B cell (primary cell): Measurements from ENCODE around the gene RACK1. TPM values are rescaled to one million over a fixed set of nuclear protein-coding genes. Genes with fewer than 3 reads are reported as not detected.
A peak's percentile ranks its signal among the peaks of the same experiment; 100 is the strongest.

Experiments used
- ATAC-seq: fragments of 200-7000 bp; cut with Tn5 transposase; one replicate; pipeline ENCODE4 v1.10.0; 2021; ENCODE audit warnings: low read depth, mild to moderate bottlenecking, moderate number of reproducible peaks, moderate library complexity
- CTCF ChIA-PET: fragments of 350-600 bp; sonication (Branson Sonifier 250); formaldehyde crosslinking; loops from one replicate; lab custom pipeline; 2021; ENCODE audit warnings: antibody characterized with exemption, inconsistent platforms; lab: Charles Lee
- POLR2A ChIA-PET: fragments of 350-600 bp; sonication (Branson Sonifier 250); formaldehyde crosslinking; loops from one replicate; lab custom pipeline; 2021; ENCODE audit warnings: antibody characterized with exemption; lab: Charles Lee
- DNase-seq: peaks from one replicate; pipeline ENCODE4 v3.0.0; 2013
- H2AFZ ChIP-seq: 2 replicates; pipeline ENCODE4 v1.6.1; 2012; ENCODE audit warnings: mild to moderate bottlenecking, low read depth, low read length; ENCODE audit not compliant: insufficient read depth, poor library complexity, severe bottlenecking
- H3K27ac ChIP-seq, 2 donors: 1 replicate in 1 of 2; 2 replicates in 1 of 2; pipeline ENCODE4 v1.5.1; 2012 to 2013; ENCODE audit warnings: low read length in 2 of 2, mild to moderate bottlenecking in 2 of 2, moderate library complexity in 1 of 2
- H3K27me3 ChIP-seq, 4 experiments: fragments of 200-600 bp in 1 of 4; sonication (generic) in 1 of 4; replicated peaks in 1 of 4; 1 replicate in 2 of 4; 2 replicates in 2 of 4; pipeline versions ENCODE4 v1.6.1 to v1.7.0; 2013 to 2016; ENCODE audit warnings: low read length in 3 of 4, mild to moderate bottlenecking in 2 of 4, mixed read lengths in 1 of 4, moderate library complexity in 1 of 4; ENCODE audit not compliant: insufficient read depth in 4 of 4, control insufficient read depth in 3 of 4; ENCODE audit errors: control extremely low read depth in 1 of 4
- H3K36me3 ChIP-seq, 2 experiments: replicated peaks in 1 of 2; 1 replicate in 1 of 2; 2 replicates in 1 of 2; pipeline versions ENCODE4 v1.6.1 to v1.7.1; 2013; ENCODE audit warnings: low read length in 1 of 2; ENCODE audit not compliant: insufficient read depth in 2 of 2, control insufficient read depth in 1 of 2; ENCODE audit errors: control extremely low read depth in 1 of 2, extremely low read depth in 1 of 2
- H3K4me1 ChIP-seq, 2 donors: fragments of 200-600 bp in 1 of 2; sonication (generic) in 1 of 2; 1 replicate in 1 of 2; 2 replicates in 1 of 2; pipeline versions ENCODE4 v1.5.1 to v1.6.1; 2013 to 2017; ENCODE audit warnings: low read length in 2 of 2; ENCODE audit not compliant: control insufficient read depth in 2 of 2, insufficient read depth in 2 of 2
- H3K4me2 ChIP-seq: replicated peaks from 2 replicates; pipeline ENCODE3; 2012; ENCODE audit warnings: mild to moderate bottlenecking, low read depth, low read length; ENCODE audit not compliant: poor library complexity, severe bottlenecking
- H3K4me3 ChIP-seq, 5 experiments: fragments of 200-600 bp in 1 of 5; sonication (generic) in 1 of 5; 1 replicate in 3 of 5; 2 replicates in 2 of 5; pipeline versions ENCODE4 v1.5.1 to v1.7.0; 2011 to 2016; ENCODE audit warnings: low read length in 4 of 5, mild to moderate bottlenecking in 4 of 5, low read depth in 2 of 5, control low read depth in 1 of 5, moderate library complexity in 1 of 5; ENCODE audit not compliant: insufficient read depth in 1 of 5; ENCODE audit errors: control extremely low read depth in 1 of 5, extremely low read depth in 1 of 5
- H3K79me2 ChIP-seq: fragments of 200-600 bp; sonication (generic); one replicate; pipeline ENCODE4 v1.6.0; 2016; ENCODE audit warnings: low read length; ENCODE audit not compliant: control insufficient read depth, insufficient read depth
- H3K9ac ChIP-seq: fragments of 200-600 bp; sonication (generic); 2 replicates; pipeline ENCODE4 v1.6.1; 2017; ENCODE audit warnings: mild to moderate bottlenecking, low read length, moderate library complexity
- H3K9me3 ChIP-seq, 3 donors: one replicate each; pipeline versions ENCODE4 v1.6.1 to v1.7.1; 2013; ENCODE audit warnings: low read length in 2 of 3; ENCODE audit not compliant: control insufficient read depth in 2 of 3, insufficient read depth in 1 of 3; ENCODE audit errors: control extremely low read depth in 1 of 3
- H4K20me1 ChIP-seq: 2 replicates; pipeline ENCODE4 v1.6.0; 2012; ENCODE audit warnings: mild to moderate bottlenecking, low read length; ENCODE audit not compliant: insufficient read depth, control insufficient read depth, poor library complexity, severe bottlenecking
- H3K27ac Mint-ChIP-seq: one replicate; pipeline ENCODE4 v1.8.0; 2021; ENCODE audit warnings: mixed read lengths
- H3K27me3 Mint-ChIP-seq: one replicate; pipeline ENCODE4 v1.8.0; 2021; ENCODE audit warnings: mixed read lengths
- H3K4me1 Mint-ChIP-seq: one replicate; pipeline ENCODE4 v1.8.0; 2021; ENCODE audit warnings: mixed read lengths
- H3K4me3 Mint-ChIP-seq: one replicate; pipeline ENCODE4 v1.8.0; 2021; ENCODE audit warnings: mixed read lengths
- H3K9me3 Mint-ChIP-seq: one replicate; pipeline ENCODE4 v1.8.0; 2022; ENCODE audit warnings: mixed read lengths; ENCODE audit not compliant: insufficient read depth
- EZH2 ChIP-seq: IDR thresholded peaks from 2 replicates; pipeline ENCODE4 v1.6.1; 2012; ENCODE audit warnings: borderline replicate concordance, low read depth, mild to moderate bottlenecking, moderate library complexity, low read length; ENCODE audit not compliant: insufficient read depth, poor library complexity, severe bottlenecking
- WGBS: methylation state at CpG from one replicate; pipeline ENCODE4 v1.1.5; 2013; ENCODE audit warnings: missing lambda C conversion rate; ENCODE audit not compliant: insufficient coverage; 5-methylcytosine and 5-hydroxymethylcytosine counted together
- intact Hi-C: fragments of 100-400 bp; cut with micrococcal nuclease; formaldehyde crosslinking; loops from one replicate; pipeline ENCODE4 v1.10.0; 2022
- polyA plus RNA-seq: library from polyadenylated mRNA; depleted of rRNA; stranded (reverse); fragments of >200 nt; gene quantifications from 2 replicates; pipeline ENCODE4 v1.2.3, GENCODE V29; 2012
- total RNA-seq, 2 donors: library from RNA; stranded (reverse); fragments of 120-200 nt in 1 of 2; gene quantifications; 1 replicate in 1 of 2; 2 replicates in 1 of 2; pipeline versions ENCODE4 v1.2.3 to v1.2.4, GENCODE V29; 2013 to 2022
- TF ChIP-seq, protein P1 (sequence below): fragments of 200-600 bp; IDR thresholded peaks from one replicate; pipeline ENCODE4 v1.8.0; 2022; ENCODE audit warnings: antibody characterized with exemption, mild to moderate bottlenecking

RACK1 gene
- total and polyA plus RNA-seq, 2 donors (not counting 1 experiment from before 2014, with no cell fraction given) = 2,047 to 4,130 TPM

DNA sequence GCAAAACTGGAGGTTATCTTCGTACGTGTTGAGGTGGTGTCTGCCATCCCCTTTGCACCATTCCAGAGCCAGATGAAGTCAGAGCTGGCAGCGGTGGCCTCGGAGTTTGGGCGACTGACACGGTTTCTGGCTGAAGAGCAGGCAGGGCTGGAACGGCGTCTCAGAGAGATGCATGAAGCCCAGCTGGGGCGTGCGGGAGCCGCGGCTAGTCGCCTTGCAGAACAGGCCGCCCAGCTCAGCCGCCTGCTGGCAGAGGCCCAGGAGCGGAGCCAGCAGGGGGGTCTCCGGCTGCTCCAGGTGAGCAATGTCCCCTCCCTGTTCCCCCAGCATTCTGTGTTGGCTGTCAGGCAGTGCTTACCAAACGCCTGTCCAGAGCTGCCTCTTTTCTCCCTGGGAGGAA, 11.1 kb downstream of the RACK1 start:
- Mint-ChIP-seq H3K4me1 (peaks cover 9% of the 10 kb centered on the region), H3K9me3 (no peaks in the 10 kb centered on the region), H3K27me3 (no peaks in the 10 kb centered on the region), H3K4me3 (no peak overlapping the region), H3K27ac (no peak overlapping the region)
- DNase-seq (no peak), ATAC-seq (no peak)
- no peak overlapping the region for H3K27ac ChIP-seq
- TF ChIP-seq, protein P1, sequence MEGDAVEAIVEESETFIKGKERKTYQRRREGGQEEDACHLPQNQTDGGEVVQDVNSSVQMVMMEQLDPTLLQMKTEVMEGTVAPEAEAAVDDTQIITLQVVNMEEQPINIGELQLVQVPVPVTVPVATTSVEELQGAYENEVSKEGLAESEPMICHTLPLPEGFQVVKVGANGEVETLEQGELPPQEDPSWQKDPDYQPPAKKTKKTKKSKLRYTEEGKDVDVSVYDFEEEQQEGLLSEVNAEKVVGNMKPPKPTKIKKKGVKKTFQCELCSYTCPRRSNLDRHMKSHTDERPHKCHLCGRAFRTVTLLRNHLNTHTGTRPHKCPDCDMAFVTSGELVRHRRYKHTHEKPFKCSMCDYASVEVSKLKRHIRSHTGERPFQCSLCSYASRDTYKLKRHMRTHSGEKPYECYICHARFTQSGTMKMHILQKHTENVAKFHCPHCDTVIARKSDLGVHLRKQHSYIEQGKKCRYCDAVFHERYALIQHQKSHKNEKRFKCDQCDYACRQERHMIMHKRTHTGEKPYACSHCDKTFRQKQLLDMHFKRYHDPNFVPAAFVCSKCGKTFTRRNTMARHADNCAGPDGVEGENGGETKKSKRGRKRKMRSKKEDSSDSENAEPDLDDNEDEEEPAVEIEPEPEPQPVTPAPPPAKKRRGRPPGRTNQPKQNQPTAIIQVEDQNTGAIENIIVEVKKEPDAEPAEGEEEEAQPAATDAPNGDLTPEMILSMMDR = no peak
- no peak for TF ChIP-seq EZH2
- H3K4me2 ChIP-seq = no peak overlapping the region
- H3K9ac ChIP-seq = no peak overlapping the region
- H2AFZ ChIP-seq = no peak overlapping the region
- H3K4me1 ChIP-seq = no peaks in the 10 kb centered on the region
- no peak overlapping the region for H3K4me3 ChIP-seq
- intact Hi-C loops = no loop called here
- H3K36me3 ChIP-seq = peaks cover 2 to 66% of the 10 kb centered on the region in 2 experiments
- no peaks in the 10 kb centered on the region for H3K9me3 ChIP-seq
- WGBS = 97% methylated on average over 18 of the region's 18 CpGs
- peaks cover 24% of the 10 kb centered on the region for H3K79me2 ChIP-seq
- no peaks in the 10 kb centered on the region for H3K27me3 ChIP-seq
- POLR2A ChIA-PET = no interaction called here
- CTCF ChIA-PET = no interaction called here
- H4K20me1 ChIP-seq = peaks cover 18% of the 10 kb centered on the region

DNA sequence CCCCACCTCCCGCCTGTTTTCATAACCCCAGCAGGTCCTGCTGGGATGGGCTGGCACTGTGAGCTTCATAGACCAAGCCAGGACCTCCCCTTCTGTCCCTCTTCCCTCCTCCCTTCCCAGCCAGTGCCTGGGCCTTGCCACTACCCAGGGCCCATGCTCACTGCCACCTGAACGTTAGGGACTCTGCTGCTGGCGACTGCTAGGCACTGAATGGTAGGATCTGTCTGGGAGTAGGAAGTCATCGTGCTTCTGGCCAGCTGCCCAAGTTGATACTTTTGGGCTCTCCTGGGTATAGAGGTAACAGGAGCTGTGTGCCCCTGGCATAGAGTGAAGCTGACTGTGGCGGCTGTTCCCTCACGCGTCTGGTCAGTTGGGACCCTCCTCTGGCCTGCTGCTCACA, 12.3 kb downstream of the RACK1 start:
- Histone ChIP-seq H3K27ac (no peak overlapping the region), H3K4me3 (no peak overlapping the region), H3K4me1 (no peaks in the 10 kb centered on the region), H4K20me1 (peaks cover 7% of the 10 kb centered on the region), H3K27me3 (no peaks in the 10 kb centered on the region), H3K4me2 (no peak overlapping the region), H3K36me3 (peaks cover 2 to 56% of the 10 kb centered on the region in 2 experiments), H3K79me2 (peaks cover 35% of the 10 kb centered on the region), H3K9me3 (no peaks in the 10 kb centered on the region), H3K9ac (no peak overlapping the region), H2AFZ (no peak overlapping the region)
- TF ChIP-seq EZH2 = no peak
- TF ChIP-seq, protein P1 = no peak
- 93% methylated on average over 7 of the region's 7 CpGs for WGBS
- DNase-seq (no peak), ATAC-seq (no peak)
- no peaks in the 10 kb centered on the region for H3K27me3 Mint-ChIP-seq
- no peak overlapping the region for H3K4me3 Mint-ChIP-seq
- CTCF ChIA-PET = no interaction called here
- peak overlapping the region; percentile 15 for H3K27ac Mint-ChIP-seq
- peaks cover 10% of the 10 kb centered on the region for H3K4me1 Mint-ChIP-seq
- no peaks in the 10 kb centered on the region for H3K9me3 Mint-ChIP-seq
- intact Hi-C loops = no loop called here
- POLR2A ChIA-PET = no interaction called here
